HUES64 (cell line): ENCODE measurements around the gene DNAH8.
"Not testable (repeated sequence)": the region's sequence is repeated elsewhere in the genome, so short reads cannot be mapped to it uniquely, and the experiment has no call there.

Experiments used
- H3K27ac ChIP-seq: 2 replicates; pipeline ENCODE4 v1.7.0; 2013; ENCODE audit warnings: low read depth, low read length, inconsistent platforms
- H3K27me3 ChIP-seq: 2 replicates; pipeline ENCODE4 v1.6.1; 2013; ENCODE audit warnings: mild to moderate bottlenecking, low read length; ENCODE audit not compliant: insufficient read depth
- H3K36me3 ChIP-seq: 2 replicates; pipeline ENCODE4 v1.6.1; 2013; ENCODE audit warnings: mild to moderate bottlenecking, low read length; ENCODE audit not compliant: insufficient read depth
- H3K4me1 ChIP-seq: 2 replicates; pipeline ENCODE4 v1.6.1; 2013; ENCODE audit warnings: mild to moderate bottlenecking, low read length, moderate library complexity; ENCODE audit not compliant: insufficient read depth
- H3K4me3 ChIP-seq: 2 replicates; pipeline ENCODE4 v1.5.1; 2013; ENCODE audit warnings: mild to moderate bottlenecking, low read length, moderate library complexity
- H3K9ac ChIP-seq: 2 replicates; pipeline ENCODE4 v1.6.1; 2013; ENCODE audit warnings: mild to moderate bottlenecking, low read depth, low read length
- H3K9me3 ChIP-seq: 2 replicates; pipeline ENCODE4 v1.6.1; 2013; ENCODE audit warnings: low read depth, low read length; ENCODE audit not compliant: insufficient read depth
- WGBS: fragments of 150-250, 120-280 bp; methylation state at CpG from one replicate; pipeline ENCODE4 v1.1.7; 2013; ENCODE audit warnings: missing lambda C conversion rate; 5-methylcytosine and 5-hydroxymethylcytosine counted together

The DNAH8 gene

GRCh38 chr6:38910207-38910606 is 195.1 kb downstream of the DNAH8 start:
- Histone ChIP-seq H3K4me3 (no peak overlapping the region), H3K4me1 (no peaks in the 10 kb centered on the region), H3K9ac (no peak overlapping the region), H3K27me3 (no peaks in the 10 kb centered on the region), H3K36me3 (no peaks in the 10 kb centered on the region), H3K9me3 (no peaks in the 10 kb centered on the region), H3K27ac (no peak overlapping the region)
- WGBS: 94% methylated on average over 2 of the region's 3 CpGs

- H3K27me3 ChIP-seq: no peaks in the 10 kb centered on the region
- H3K36me3 ChIP-seq: no peaks in the 10 kb centered on the region
- H3K9ac ChIP-seq: no peak overlapping the region
- 96% methylated on average over 2 of the region's 2 CpGs for WGBS
- no peaks in the 10 kb centered on the region for H3K9me3 ChIP-seq
- no peaks in the 10 kb centered on the region for H3K4me1 ChIP-seq
- no peak overlapping the region for H3K27ac ChIP-seq
- H3K4me3 ChIP-seq: no peak overlapping the region
Observed at GRCh38 chr6:38912378-38912777, 197.3 kb downstream of the DNAH8 start.

GRCh38 chr6:38915205-38915925 is 200.3 kb downstream of the DNAH8 start:
- H3K36me3 ChIP-seq: no peaks in the 10 kb centered on the region
- no peak overlapping the region for H3K9ac ChIP-seq
- no peak overlapping the region for H3K4me3 ChIP-seq
- WGBS: 95% methylated on average over 2 of the region's 2 CpGs
- H3K9me3 ChIP-seq: no peaks in the 10 kb centered on the region
- no peaks in the 10 kb centered on the region for H3K4me1 ChIP-seq
- H3K27me3 ChIP-seq: no peaks in the 10 kb centered on the region
- no peak overlapping the region for H3K27ac ChIP-seq

- not testable (repeated sequence) for H3K27me3 ChIP-seq
Observed at GRCh38 chr6:38921540-38921939, 206.4 kb downstream of the DNAH8 start.

DNA sequence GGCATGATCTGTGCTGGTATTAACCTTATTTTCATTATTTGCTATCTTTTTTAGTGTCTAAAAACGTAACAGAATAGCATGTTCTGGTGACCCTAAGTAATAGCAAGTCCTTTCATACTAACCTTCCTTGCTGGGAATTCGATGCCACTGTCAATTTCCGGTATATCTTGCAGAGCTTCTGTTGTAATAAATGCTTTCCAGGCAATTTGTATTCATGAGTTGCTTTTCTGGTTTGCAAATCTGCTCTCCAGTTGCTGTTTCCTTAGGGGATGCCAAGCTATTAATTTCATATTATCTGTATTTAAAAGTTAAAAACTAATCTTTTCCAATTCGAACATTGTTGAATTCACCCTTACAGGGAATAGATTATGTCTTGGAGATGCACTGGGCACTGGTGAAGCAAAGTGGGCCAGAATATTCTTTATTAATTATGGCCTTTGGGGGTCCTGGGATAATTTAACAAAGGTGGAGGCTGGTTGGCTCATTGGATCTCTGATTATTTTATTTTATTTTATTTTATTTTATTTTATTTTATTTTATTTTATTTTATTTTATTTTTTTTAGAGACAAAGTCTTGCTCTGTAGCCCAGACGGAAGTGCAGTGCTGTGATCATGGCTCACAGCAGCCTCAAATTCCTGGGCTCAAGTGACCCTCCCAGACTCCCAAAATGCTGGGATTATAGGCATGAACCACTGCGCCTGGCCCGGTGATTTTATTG is 209.8 kb downstream of the DNAH8 start:
- no peaks in the 10 kb centered on the region for H3K36me3 ChIP-seq
- H3K4me3 ChIP-seq: no peak overlapping the region
- no peak overlapping the region for H3K9ac ChIP-seq
- H3K27ac ChIP-seq: no peak overlapping the region
- 93% methylated on average over 6 of the region's 7 CpGs for WGBS
- no peaks in the 10 kb centered on the region for H3K27me3 ChIP-seq
- peaks cover 26% of the 10 kb centered on the region for H3K4me1 ChIP-seq
- no peaks in the 10 kb centered on the region for H3K9me3 ChIP-seq

More at GRCh38 chr6:38921540-38921939, 206.4 kb downstream of the DNAH8 start:
- H3K9ac ChIP-seq, H3K9me3 ChIP-seq, H3K36me3 ChIP-seq, H3K4me3 ChIP-seq, H3K27ac ChIP-seq: not testable (repeated sequence)
- peaks cover 18% of the 10 kb centered on the region for H3K4me1 ChIP-seq
- 50% methylated on average over 8 of the region's 8 CpGs for WGBS

DNA sequence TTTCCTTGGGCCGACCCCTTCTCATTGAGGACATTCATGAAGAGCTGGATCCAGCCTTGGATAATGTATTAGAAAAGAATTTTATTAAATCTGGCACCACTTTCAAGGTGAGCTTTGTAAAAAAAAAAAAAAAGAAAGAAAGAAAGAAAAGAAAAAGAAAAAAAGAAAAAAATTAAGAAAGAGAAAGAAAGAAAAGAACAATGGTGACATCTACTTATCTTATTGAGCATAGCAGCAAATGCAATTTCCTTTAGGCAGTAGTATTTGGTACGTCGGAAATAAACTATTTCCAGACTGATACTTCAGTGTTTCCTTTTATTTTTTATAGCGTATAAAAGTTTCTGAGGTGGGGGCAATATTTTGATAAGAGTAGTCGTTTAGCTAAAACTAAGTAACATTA is 214.4 kb downstream of the DNAH8 start:
- Histone ChIP-seq H3K9ac (no peak overlapping the region), H3K4me3 (no peak overlapping the region), H3K4me1 (peaks cover 18% of the 10 kb centered on the region), H3K36me3 (no peaks in the 10 kb centered on the region), H3K9me3 (no peaks in the 10 kb centered on the region), H3K27me3 (no peaks in the 10 kb centered on the region), H3K27ac (no peak overlapping the region)
- WGBS: 100% methylated on average over 2 of the region's 5 CpGs

DNA sequence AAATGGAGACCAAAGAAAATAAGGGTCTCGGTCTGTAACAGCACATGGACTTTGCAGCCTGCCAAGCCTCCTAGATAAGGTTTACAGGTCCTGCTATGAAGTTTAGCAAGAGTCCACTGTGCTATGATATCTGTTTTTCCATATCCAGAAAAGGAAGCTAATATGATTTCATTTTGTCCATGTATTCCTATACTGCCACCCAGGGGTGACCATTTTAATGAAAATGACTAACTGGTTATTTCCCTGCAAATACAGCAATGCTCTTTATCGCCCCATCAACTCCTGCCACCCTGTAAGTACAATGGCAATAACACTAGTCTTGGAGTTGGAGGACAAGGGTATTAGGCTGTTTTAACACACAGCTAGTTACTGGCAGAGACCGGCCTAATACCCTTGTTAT is 218.3 kb downstream of the DNAH8 start:
- no peak overlapping the region for H3K4me3 ChIP-seq
- H3K9me3 ChIP-seq: no peaks in the 10 kb centered on the region
- no peak overlapping the region for H3K9ac ChIP-seq
- WGBS: 90% methylated on average over 3 of the region's 3 CpGs
- H3K27me3 ChIP-seq: no peaks in the 10 kb centered on the region
- H3K4me1 ChIP-seq: no peaks in the 10 kb centered on the region
- no peak overlapping the region for H3K27ac ChIP-seq
- no peaks in the 10 kb centered on the region for H3K36me3 ChIP-seq

DNA sequence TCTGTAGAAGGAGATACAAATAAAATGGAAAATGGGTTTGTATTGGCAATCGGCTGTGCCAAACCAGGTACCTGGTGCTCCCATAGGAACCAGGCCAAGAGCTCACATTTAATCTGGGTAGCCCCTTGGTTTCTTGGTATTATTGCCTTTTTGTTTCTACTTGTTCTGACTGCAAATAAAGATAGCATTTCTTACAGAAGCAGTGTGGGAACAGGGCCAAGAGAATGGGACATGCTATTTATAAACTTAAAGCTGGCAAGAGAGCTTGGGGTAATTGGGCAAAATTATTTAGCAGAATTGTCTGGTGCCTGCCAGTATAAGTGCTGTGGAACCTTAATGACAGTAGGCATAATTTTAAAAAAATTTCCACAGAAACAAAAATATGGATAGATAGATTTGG is 219.9 kb downstream of the DNAH8 start:
- Histone ChIP-seq H3K36me3 (no peaks in the 10 kb centered on the region), H3K9ac (no peak overlapping the region), H3K4me1 (no peaks in the 10 kb centered on the region), H3K9me3 (no peaks in the 10 kb centered on the region), H3K27me3 (no peaks in the 10 kb centered on the region), H3K27ac (no peak overlapping the region), H3K4me3 (no peak overlapping the region)
- WGBS: 90% methylated on average over 1 of the region's 1 CpG

GRCh38 chr6:38937839-38938613 is 222.9 kb downstream of the DNAH8 start:
- Histone ChIP-seq H3K27me3 (no peaks in the 10 kb centered on the region), H3K4me1 (peaks cover 3% of the 10 kb centered on the region; the same call in 1 of the 2 replicates), H3K36me3 (no peaks in the 10 kb centered on the region), H3K9me3 (no peaks in the 10 kb centered on the region), H3K4me3 (no peak overlapping the region), H3K9ac (no peak overlapping the region), H3K27ac (no peak overlapping the region)
- 93% methylated on average over 15 of the region's 15 CpGs for WGBS

DNA sequence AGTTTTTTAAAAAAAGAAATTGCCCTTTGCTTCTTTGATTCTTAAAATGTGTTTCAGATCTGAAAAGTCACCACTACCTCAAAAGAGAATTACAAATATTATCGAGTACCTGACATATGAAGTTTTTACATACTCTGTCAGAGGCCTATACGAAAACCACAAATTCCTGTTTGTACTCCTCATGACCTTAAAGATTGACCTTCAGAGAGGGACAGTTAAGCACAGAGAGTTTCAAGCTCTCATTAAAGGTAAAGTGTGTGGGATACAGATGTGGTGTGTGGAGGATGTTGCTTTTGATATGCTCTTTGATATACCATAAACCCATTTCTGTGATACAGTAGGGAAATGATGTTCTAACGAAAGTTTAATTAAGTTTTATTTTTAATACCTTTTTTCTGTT is 223.6 kb downstream of the DNAH8 start:
- Histone ChIP-seq H3K9me3 (no peaks in the 10 kb centered on the region), H3K27me3 (no peaks in the 10 kb centered on the region), H3K4me3 (no peak overlapping the region), H3K4me1 (peaks cover 3% of the 10 kb centered on the region; the same call in 1 of the 2 replicates), H3K27ac (no peak overlapping the region), H3K36me3 (no peaks in the 10 kb centered on the region), H3K9ac (no peak overlapping the region)
- 92% methylated on average over 2 of the region's 3 CpGs for WGBS

- H3K4me3 ChIP-seq: no peak overlapping the region
- 95% methylated on average over 2 of the region's 4 CpGs for WGBS
- no peaks in the 10 kb centered on the region for H3K36me3 ChIP-seq
- no peaks in the 10 kb centered on the region for H3K27me3 ChIP-seq
- no peak overlapping the region for H3K27ac ChIP-seq
- H3K4me1 ChIP-seq: peaks cover 3% of the 10 kb centered on the region; the same call in 1 of the 2 replicates
- H3K9me3 ChIP-seq: no peaks in the 10 kb centered on the region
- no peak overlapping the region for H3K9ac ChIP-seq
Observed at GRCh38 chr6:38942442-38942841, 227.3 kb downstream of the DNAH8 start.
